ENCODE measurements around the gene AUP1.

AUP1 gene

GRCh38 chr2:74556159-74556558, 26.7 kb upstream of the AUP1 start:
- no peak for DNase-seq

GRCh38 chr2:74555610-74556103, 26.2 kb upstream of the AUP1 start:
- DNase-seq = no peak

- peak; percentile 51 for DNase-seq
Observed at GRCh38 chr2:74554820-74555531, 25.5 kb upstream of the AUP1 start.

- DNase-seq = peak; percentile 86
Observed at GRCh38 chr2:74553892-74554819, 24.6 kb upstream of the AUP1 start, which contains the start of the genes DOK1 and LOXL3. Gene DOK1 (plus strand): TSS chr2:74554720. CDS start chr2:74554755, 35 bp downstream. Gene LOXL3 (minus strand): TSS chr2:74553942. CDS start chr2:74552634, 1,308 bp downstream.

GRCh38 chr2:74552914-74553811, 23.7 kb upstream of the AUP1 start:
- no peak for DNase-seq

GRCh38 chr2:74551942-74552913, 22.7 kb upstream of the AUP1 start:
- DNase-seq = no peak

- DNase-seq = no peak
Observed at GRCh38 chr2:74551530-74551929, 22.0 kb upstream of the AUP1 start.

GRCh38 chr2:74550231-74550630, 20.7 kb upstream of the AUP1 start:
- DNase-seq = no peak

GRCh38 chr2:74548900-74549826, 19.7 kb upstream of the AUP1 start:
- DNase-seq = no peak

- DNase-seq = no peak
Observed at GRCh38 chr2:74548285-74548899, 18.9 kb upstream of the AUP1 start.

- no peak for DNase-seq
Observed at GRCh38 chr2:74546004-74546403, 16.5 kb upstream of the AUP1 start.

- DNase-seq = no peak
Observed at GRCh38 chr2:74544634-74545033, 15.1 kb upstream of the AUP1 start.

- no peak for DNase-seq
Observed at GRCh38 chr2:74542978-74543377, 13.5 kb upstream of the AUP1 start.

GRCh38 chr2:74540291-74540690, 10.8 kb upstream of the AUP1 start:
- no peak for DNase-seq

GRCh38 chr2:74538881-74539339, 9.4 kb upstream of the AUP1 start:
- DNase-seq = no peak

- DNase-seq = no peak
Observed at GRCh38 chr2:74537140-74537539, 7.6 kb upstream of the AUP1 start.

GRCh38 chr2:74536166-74536950, 6.9 kb upstream of the AUP1 start:
- no peak for DNase-seq

GRCh38 chr2:74535440-74535965, 6.0 kb upstream of the AUP1 start:
- DNase-seq = no peak

- DNase-seq = no peak
Observed at GRCh38 chr2:74534411-74534810, 4.9 kb upstream of the AUP1 start.

Measured in stimulated activated CD4-positive, alpha-beta T cell treated with anti-CD3 and anti-CD28 coated beads, Interleukin-4, amount 100 ng/mL, for 1 hour (primary cell).